Measurements from ENCODE around the gene SLC46A1.

Gene SLC46A1

DNA sequence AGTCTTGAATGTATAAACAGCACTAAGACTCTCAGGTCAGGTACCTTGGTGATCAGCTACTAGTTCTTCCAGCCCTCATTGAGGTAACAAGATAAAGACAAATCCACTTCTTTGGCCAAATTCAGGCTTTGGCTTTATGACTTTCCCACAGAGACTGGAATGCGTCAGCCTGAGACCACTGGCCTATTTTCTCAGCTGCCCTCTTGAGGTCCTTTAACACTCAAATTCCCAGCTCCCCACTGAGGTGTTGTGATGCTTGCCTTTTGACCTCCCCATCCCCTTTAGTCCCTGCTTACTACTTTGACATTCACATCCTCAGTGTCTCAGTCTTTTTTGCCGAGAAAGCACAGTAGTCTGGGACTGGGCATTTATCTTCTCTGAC, 59.8 kb downstream of the SLC46A1 start:
- Histone ChIP-seq H3K9me3 (ENCODE audit: low read length) (no peaks in the 10 kb centered on the region), H3K27ac (ENCODE audit: low read depth, low read length) (no peak overlapping the region), H3K36me3 (ENCODE audit: insufficient read depth, low read length) (peaks cover 93% of the 10 kb centered on the region), H3K9ac (ENCODE audit: low read length) (no peak overlapping the region), H3K27me3 (ENCODE audit: control insufficient read depth in 1 of 2, insufficient read depth in 2 of 2, low read length in 2 of 2) (no peaks in the 10 kb centered on the region), H3K4me3 (ENCODE audit: low read depth in 1 of 2, low read length in 2 of 2) (no peak overlapping the region), H3K4me1 (ENCODE audit: insufficient read depth, low read length) (no peaks in the 10 kb centered on the region)

DNA sequence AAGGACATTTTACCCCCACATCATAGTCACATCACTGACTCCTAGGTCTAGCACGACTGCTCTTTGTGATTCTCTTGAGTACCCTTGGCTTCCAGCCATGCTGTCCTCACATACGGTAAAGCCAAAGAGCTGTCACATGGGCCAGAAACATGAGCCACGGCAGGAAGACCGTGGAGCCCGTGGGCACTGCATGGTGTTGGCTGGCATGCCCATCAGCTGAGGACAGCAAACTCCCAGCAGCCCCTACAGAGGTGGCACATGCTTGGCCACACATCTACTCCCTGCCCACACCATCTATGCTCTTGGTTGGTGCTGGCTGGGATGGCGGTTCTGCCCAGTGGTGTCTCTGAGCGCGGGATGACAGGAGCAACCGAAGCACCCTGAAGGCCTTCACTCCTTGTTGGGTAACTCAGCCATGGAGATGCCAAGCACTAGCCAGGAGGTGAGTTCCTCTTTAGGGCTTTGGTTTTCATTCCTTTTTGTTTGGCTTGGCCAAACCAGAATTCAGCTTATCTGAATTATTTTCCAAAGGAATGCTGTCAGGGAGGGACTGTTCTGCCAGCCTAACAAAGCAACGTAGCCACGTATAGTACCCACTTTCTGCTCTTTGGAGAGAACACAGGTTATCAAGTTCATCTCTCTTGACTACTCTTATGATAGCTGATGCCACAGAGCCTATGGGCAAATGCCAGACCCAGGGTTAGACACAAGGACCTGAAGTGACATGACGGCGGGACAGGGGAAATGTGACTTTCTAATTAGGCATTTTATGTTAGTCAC, 60.4 kb downstream of the SLC46A1 start:
- Histone ChIP-seq H3K4me1 (ENCODE audit: insufficient read depth, low read length) (no peaks in the 10 kb centered on the region), H3K4me3 (ENCODE audit: low read depth in 1 of 2, low read length in 2 of 2) (no peak overlapping the region), H3K27ac (ENCODE audit: low read depth, low read length) (no peak overlapping the region), H3K36me3 (ENCODE audit: insufficient read depth, low read length) (peaks cover 93% of the 10 kb centered on the region), H3K9ac (ENCODE audit: low read length) (no peak overlapping the region), H3K9me3 (ENCODE audit: low read length) (no peaks in the 10 kb centered on the region), H3K27me3 (ENCODE audit: control insufficient read depth in 1 of 2, insufficient read depth in 2 of 2, low read length in 2 of 2) (no peaks in the 10 kb centered on the region)
